AG10803 (cell line): ENCODE data around the gene SH2D1A.

Experiments
- DNase-seq: peaks from one replicate; pipeline ENCODE4 v3.0.0; 2010; ENCODE audit warnings: low read depth
- H3K4me3 ChIP-seq: 2 replicates; pipeline ENCODE4 v1.5.1; 2011; ENCODE audit warnings: mild to moderate bottlenecking, low read length, control low read depth
- TF ChIP-seq, protein P1 (sequence below): conservative IDR thresholded peaks from 2 replicates; pipeline ENCODE4 v1.5.1; 2011; ENCODE audit warnings: mild to moderate bottlenecking, low read length, control low read depth, inconsistent platforms

Gene SH2D1A

DNA sequence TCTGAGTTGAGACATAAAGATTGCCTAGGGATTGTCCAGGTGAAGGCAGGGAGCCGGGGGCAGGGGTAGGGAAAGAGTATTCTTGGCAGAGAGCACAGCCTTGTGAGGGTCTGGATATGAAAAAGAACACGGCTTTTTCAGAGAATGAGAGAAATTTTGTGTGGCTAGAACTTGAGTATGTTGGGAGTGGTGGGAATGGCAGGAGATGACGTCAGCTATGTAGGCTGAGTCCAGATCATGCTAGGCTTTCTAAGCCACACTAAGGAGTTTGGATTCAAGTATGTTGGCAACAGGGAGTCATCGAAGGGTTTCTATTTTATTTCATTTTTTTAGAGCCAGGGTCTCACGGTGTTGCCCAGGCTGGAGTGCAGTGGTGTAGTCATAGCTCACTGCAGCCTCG, 40.0 kb downstream of the SH2D1A start:
- TF ChIP-seq, protein P1, sequence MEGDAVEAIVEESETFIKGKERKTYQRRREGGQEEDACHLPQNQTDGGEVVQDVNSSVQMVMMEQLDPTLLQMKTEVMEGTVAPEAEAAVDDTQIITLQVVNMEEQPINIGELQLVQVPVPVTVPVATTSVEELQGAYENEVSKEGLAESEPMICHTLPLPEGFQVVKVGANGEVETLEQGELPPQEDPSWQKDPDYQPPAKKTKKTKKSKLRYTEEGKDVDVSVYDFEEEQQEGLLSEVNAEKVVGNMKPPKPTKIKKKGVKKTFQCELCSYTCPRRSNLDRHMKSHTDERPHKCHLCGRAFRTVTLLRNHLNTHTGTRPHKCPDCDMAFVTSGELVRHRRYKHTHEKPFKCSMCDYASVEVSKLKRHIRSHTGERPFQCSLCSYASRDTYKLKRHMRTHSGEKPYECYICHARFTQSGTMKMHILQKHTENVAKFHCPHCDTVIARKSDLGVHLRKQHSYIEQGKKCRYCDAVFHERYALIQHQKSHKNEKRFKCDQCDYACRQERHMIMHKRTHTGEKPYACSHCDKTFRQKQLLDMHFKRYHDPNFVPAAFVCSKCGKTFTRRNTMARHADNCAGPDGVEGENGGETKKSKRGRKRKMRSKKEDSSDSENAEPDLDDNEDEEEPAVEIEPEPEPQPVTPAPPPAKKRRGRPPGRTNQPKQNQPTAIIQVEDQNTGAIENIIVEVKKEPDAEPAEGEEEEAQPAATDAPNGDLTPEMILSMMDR = no peak
- no peak for DNase-seq
- no peak overlapping the region for H3K4me3 ChIP-seq

DNA sequence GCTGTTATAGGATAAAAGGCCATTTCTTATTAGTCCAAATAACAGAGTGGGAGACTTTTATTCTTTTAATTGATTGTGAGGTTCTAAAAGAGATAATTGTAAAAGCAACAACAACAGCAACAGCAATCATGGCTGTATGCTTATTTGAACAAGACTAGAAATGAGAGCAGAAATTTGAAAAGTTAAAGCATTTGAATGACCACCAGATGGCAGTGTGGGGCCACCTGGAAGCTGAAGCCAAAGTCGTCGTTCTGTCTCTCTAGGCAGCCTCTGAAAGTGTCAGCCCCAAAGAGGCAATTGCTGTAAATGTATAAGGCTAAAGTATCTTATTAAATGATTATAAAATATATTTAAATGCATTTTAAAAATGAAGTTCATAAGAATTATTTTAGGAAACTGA, 42.2 kb downstream of the SH2D1A start:
- TF ChIP-seq, protein P1 = peak; percentile 61
- H3K4me3 ChIP-seq = no peak overlapping the region
- DNase-seq = peak; percentile 46

DNA sequence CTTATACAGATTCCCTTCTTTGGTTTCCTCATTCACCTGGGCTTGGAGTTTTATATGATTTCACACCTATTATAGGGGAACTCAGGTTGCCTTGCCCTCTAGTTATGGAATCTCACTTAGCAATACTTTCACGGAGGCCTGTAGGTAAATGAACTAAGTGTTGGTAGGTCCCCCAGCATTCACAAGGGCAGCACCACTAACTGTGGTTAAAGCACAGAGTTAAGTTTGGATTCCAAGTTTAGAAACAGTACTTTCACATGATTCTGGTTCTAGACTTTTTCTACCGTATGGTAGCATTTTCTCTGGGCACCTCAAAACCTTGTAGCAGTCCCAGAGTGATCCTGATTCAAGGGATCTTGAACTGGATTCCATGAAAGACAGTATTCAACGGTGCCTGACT, 46.4 kb downstream of the SH2D1A start:
- TF ChIP-seq, protein P1 = no peak
- no peak for DNase-seq
- H3K4me3 ChIP-seq = no peak overlapping the region

DNA sequence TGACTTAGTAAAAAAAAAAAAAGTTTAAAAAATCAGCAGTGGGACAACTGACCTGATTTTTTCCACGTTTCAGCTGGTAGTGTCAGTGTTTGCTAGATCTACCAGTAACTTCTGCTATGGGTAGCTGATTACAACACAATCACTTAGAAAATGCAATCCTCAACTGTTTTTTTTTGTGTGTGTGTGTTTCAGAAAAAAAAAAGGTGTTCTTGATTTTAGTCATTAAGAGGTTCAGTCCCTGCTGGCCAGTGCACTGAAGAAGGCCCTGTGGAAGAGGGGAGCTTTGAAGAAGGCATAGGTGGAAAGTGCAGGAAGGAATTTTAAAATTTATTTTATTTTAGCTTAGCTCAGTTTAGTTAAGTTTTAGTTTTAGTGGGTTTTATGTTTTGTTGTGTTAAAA, 46.9 kb downstream of the SH2D1A start:
- no peak overlapping the region for H3K4me3 ChIP-seq
- DNase-seq = no peak
- TF ChIP-seq, protein P1 = no peak

DNA sequence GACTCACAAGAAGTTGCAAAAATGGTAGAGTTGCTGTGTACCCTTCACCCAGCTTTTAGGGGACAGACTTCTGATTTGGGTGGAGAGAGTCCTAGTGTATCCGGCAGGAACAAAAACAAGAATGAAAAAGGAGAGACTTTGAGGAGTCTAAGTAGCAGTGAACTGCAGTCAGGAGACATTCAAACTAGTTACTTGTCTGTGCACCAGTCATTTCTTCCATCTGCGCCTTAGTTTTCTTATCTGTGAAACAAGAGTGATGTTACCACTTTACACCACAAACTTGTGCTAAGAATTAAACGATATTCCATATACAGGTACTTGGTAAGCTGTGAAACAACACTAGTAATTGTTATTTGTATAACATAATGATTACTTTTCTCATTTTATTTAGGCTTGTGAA, 47.3 kb downstream of the SH2D1A start:
- no peak overlapping the region for H3K4me3 ChIP-seq
- TF ChIP-seq, protein P1 = no peak
- no peak for DNase-seq

DNA sequence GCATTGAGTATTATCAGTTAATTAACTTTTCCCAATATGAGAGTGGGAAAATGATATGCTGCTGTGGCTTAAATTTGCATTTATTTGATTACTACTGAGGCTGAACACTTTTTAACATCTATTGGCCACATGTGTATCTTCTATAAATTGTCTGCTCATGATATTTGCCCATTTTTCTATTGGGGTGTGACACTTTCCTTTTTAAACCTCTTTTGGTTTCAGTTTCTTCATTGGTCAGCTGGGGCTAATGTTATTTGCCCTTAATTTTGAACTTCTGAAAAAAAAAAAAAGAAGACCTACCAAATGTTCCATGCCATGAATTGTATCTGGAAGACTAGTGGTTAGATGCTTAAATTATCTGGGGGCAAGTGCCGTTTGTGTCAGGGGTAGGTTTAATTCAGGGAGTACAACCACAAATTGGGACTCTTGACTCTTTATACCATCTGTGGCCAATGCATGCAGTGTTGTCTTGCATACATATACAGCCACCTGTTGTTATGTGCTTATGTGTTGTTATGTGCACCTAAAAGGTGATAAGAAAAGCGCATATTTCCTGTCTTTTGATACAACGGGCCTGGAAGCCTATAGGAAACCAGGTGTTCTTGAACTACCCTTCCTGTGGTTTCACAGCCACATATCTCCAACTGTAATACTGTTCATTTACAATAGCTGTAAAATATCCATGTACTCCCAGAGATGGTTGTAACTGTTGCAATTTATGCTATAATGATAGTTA, 49.0 kb downstream of the SH2D1A start:
- DNase-seq = no peak
- H3K4me3 ChIP-seq = no peak overlapping the region
- TF ChIP-seq, protein P1 = no peak

DNA sequence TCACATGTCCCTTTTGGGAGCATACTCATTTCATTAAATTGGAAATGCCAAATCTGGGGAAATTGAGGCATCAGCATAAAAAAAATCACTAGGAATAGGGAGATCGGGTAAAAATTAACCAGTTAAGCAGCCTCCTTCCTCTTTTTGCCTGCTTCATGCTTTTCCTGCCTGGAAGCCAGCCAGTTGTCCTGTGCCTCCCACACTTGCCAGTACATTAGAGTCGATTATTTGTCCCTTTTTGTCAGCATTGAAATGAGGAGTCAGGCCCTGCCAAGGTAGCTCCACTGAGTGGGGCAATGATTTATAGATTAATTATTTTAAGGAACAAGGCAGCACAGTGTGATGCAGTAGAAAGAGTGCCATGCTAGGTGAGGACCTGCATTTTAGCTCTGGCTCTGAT, 55.3 kb downstream of the SH2D1A start:
- H3K4me3 ChIP-seq = no peak overlapping the region
- TF ChIP-seq, protein P1 = no peak
- no peak for DNase-seq
